GM12892 (cell line): Measurements from ENCODE around the gene LIN7A.

ENCODE experiments used
- POLR2A ChIP-seq: IDR thresholded peaks from 2 replicates; pipeline ENCODE4 v1.6.1; 2011; ENCODE audit warnings: low read depth, low read length, control low read depth
- POLR2AphosphoS5 ChIP-seq: IDR thresholded peaks from 2 replicates; pipeline ENCODE4 v1.6.1; 2011; ENCODE audit warnings: low read depth, low read length, control low read depth
- TAF1 ChIP-seq: IDR thresholded peaks from 2 replicates; pipeline ENCODE4 v1.6.1; 2011; ENCODE audit warnings: low read depth, mild to moderate bottlenecking, control low read depth, low read length, borderline replicate concordance

DNA sequence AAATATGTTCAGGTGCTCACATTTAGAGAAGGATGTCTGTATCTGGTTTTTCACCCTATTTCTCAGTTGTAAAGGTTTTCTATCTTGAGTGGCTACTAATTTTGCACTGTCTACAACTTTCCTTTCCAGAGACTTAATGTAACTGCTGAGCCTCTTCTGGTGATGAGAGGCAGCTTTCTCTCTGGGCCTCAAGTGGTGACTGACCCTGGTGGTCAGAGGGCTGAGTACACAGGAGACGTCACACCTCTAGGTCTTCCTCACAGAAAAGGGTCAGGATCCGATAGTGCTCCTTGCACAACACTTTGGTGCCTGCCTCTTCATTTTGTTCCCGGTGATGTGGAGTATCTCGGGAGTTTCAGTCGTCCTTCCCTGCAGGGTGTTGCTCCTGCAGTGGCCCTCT, 76.8 kb downstream of the LIN7A start:
- no peak for TF ChIP-seq TAF1
- TF ChIP-seq POLR2AphosphoS5: no peak
- no peak for TF ChIP-seq POLR2A
